Activated naive CD4-positive, alpha-beta T cell treated with anti-CD3 and anti-CD28 coated beads, Interleukin-2, amount 50 U/mL, for 72 hours (primary cell): ENCODE results near the gene AHCYL1. TPM values are rescaled to one million over a fixed set of nuclear protein-coding genes. Genes with fewer than 3 reads are reported as not detected.

ENCODE experiments used
- total RNA-seq, 2 donors: library from RNA; stranded (reverse); gene quantifications; one replicate each; pipeline ENCODE4 v1.2.3, GENCODE V29; 2022

Gene AHCYL1
- total RNA-seq, 2 donors from 2014 or later: 78.8 to 112 TPM

Other genes starting within 250 kb of the AHCYL1 start
- gene GSTM3, start 243.7 kb upstream of the AHCYL1 start, total RNA-seq: 10 to 100 TPM; 39.0 to 41.1 TPM
- gene EPS8L3, start 220.8 kb upstream of the AHCYL1 start, total RNA-seq: not detected
- 10 to 100 TPM; 13.7 to 19.9 TPM for gene CSF1, start 73.9 kb upstream of the AHCYL1 start, total RNA-seq
- 10 to 100 TPM; 26.5 to 39.8 TPM for gene STRIP1, start 49.9 kb downstream of the AHCYL1 start, total RNA-seq
- not detected for gene ALX3, start 85.9 kb downstream of the AHCYL1 start, total RNA-seq
- not detected for gene UBL4B, start 127.7 kb downstream of the AHCYL1 start, total RNA-seq
- gene SLC6A17, start 165.7 kb downstream of the AHCYL1 start, total RNA-seq: under 1 TPM in 1 of 2 donors, not detected in 1; 0.04 TPM
- gene KCNC4, start 225.5 kb downstream of the AHCYL1 start, total RNA-seq: 10 to 100 TPM in 1 of 2 donors, 1 to 10 TPM in 1; 8.6 to 27.1 TPM